Measurements from ENCODE around the gene PPP1R9B. TPM values are rescaled to one million over a fixed set of nuclear protein-coding genes. Genes with fewer than 3 reads are reported as not detected.

Gene PPP1R9B
- total RNA-seq, 4 donors from 2014 or later, result 20.2 to 46.3 (median 37.5) TPM

- DNase-seq (ENCODE audit: extremely low spot score), result no peak
- Histone ChIP-seq H3K4me1 (peaks cover 43 to 51% (median 48%) of the 10 kb centered on the region in 4 donors), H3K4me3 (no peak overlapping the region), H3K27ac (replicated peaks in 1 of 4) (peak overlapping the region in 1 of 4 donors; percentile 79), H3K36me3 (peaks cover 27 to 77% (median 65%) of the 10 kb centered on the region in 4 donors), H3K9me3 (no peaks in the 10 kb centered on the region), H3K27me3 (no peaks in the 10 kb centered on the region)
- 86% methylated on average over 5 of the region's 5 CpGs for WGBS
- intact Hi-C loops (cut with DNase I), result no loop called here
- TF ChIP-seq CTCF (IDR thresholded peaks at IDR 0.05), result no peak
- no peak for TF ChIP-seq EP300 (IDR thresholded peaks at IDR 0.05)
- TF ChIP-seq POLR2AphosphoS5 (IDR thresholded peaks at IDR 0.05), result no peak
- no peak for TF ChIP-seq POLR2A (IDR thresholded peaks at IDR 0.05; ENCODE audit: low read depth)
Measured at GRCh38 chr17:50103941-50104340, 46.5 kb downstream of the PPP1R9B start.

GRCh38 chr17:50103252-50103651, 47.2 kb downstream of the PPP1R9B start:
- H3K27ac ChIP-seq (replicated peaks in 1 of 4), result peak overlapping the region in 3 of 4 donors; percentile 79 to 83 (median 81)
- peaks cover 33 to 77% (median 64%) of the 10 kb centered on the region in 4 donors for H3K36me3 ChIP-seq
- H3K9me3 ChIP-seq, result no peaks in the 10 kb centered on the region
- peaks cover 49 to 57% (median 54%) of the 10 kb centered on the region in 4 donors for H3K4me1 ChIP-seq
- WGBS, result no CpG with 5 or more reads among the region's 2 CpGs
- no peaks in the 10 kb centered on the region for H3K27me3 ChIP-seq
- TF ChIP-seq POLR2A (IDR thresholded peaks at IDR 0.05; ENCODE audit: low read depth) (no peak), EP300 (IDR thresholded peaks at IDR 0.05) (no peak), POLR2AphosphoS5 (IDR thresholded peaks at IDR 0.05) (no peak), CTCF (IDR thresholded peaks at IDR 0.05) (no peak)
- intact Hi-C loops (cut with DNase I), result no loop called here
- no peak overlapping the region for H3K4me3 ChIP-seq
- no peak for DNase-seq (ENCODE audit: extremely low spot score)

- H3K9me3 ChIP-seq, result no peaks in the 10 kb centered on the region
- WGBS, result 87% methylated on average over 6 of the region's 15 CpGs
- no peaks in the 10 kb centered on the region for H3K27me3 ChIP-seq
- TF ChIP-seq POLR2A (IDR thresholded peaks at IDR 0.05; ENCODE audit: low read depth) (no peak), EP300 (IDR thresholded peaks at IDR 0.05) (no peak), POLR2AphosphoS5 (IDR thresholded peaks at IDR 0.05) (peak in 1 of 2 donors; percentile 13)
- intact Hi-C loops (cut with DNase I), result no loop called here
- H3K4me1 ChIP-seq, result peaks cover 57 to 66% (median 59%) of the 10 kb centered on the region in 4 donors
- H3K27ac ChIP-seq (replicated peaks in 1 of 4), result peak overlapping the region; percentile 51 to 83 (median 80)
- no peak for DNase-seq (ENCODE audit: extremely low spot score)
- peaks cover 32 to 77% (median 64%) of the 10 kb centered on the region in 4 donors for H3K36me3 ChIP-seq
- H3K4me3 ChIP-seq, result peak overlapping the region in 1 of 4 donors; percentile 2
Measured at GRCh38 chr17:50102164-50102991, 48.1 kb downstream of the PPP1R9B start.

- peak overlapping the region in 1 of 4 donors; percentile 2 for H3K4me3 ChIP-seq
- TF ChIP-seq CTCF (IDR thresholded peaks at IDR 0.05), result peak in 1 of 3 experiments; percentile 10
- TF ChIP-seq EP300 (IDR thresholded peaks at IDR 0.05), result no peak
- no peak for DNase-seq (ENCODE audit: extremely low spot score)
- H3K27ac ChIP-seq (replicated peaks in 1 of 4), result peak overlapping the region; percentile 51 to 83 (median 80)
- H3K36me3 ChIP-seq, result peaks cover 26 to 73% (median 62%) of the 10 kb centered on the region in 4 donors
- H3K4me1 ChIP-seq, result peaks cover 65 to 74% (median 67%) of the 10 kb centered on the region in 4 donors
- WGBS, result 54% methylated on average over 14 of the region's 17 CpGs
- H3K27me3 ChIP-seq, result no peaks in the 10 kb centered on the region
- H3K9me3 ChIP-seq, result no peaks in the 10 kb centered on the region
- intact Hi-C loops (cut with DNase I), result no loop called here
Measured at GRCh38 chr17:50101346-50102163, 48.9 kb downstream of the PPP1R9B start.

GRCh38 chr17:50100921-50101345, 49.5 kb downstream of the PPP1R9B start:
- H3K27ac ChIP-seq (replicated peaks in 1 of 4), result peak overlapping the region; percentile 51 to 83 (median 80)
- intact Hi-C loops (cut with DNase I), result no loop called here
- DNase-seq (ENCODE audit: extremely low spot score), result no peak
- H3K27me3 ChIP-seq, result no peaks in the 10 kb centered on the region
- peaks cover 71 to 81% (median 73%) of the 10 kb centered on the region in 4 donors for H3K4me1 ChIP-seq
- no peaks in the 10 kb centered on the region for H3K9me3 ChIP-seq
- 48% methylated on average over 11 of the region's 15 CpGs for WGBS
- TF ChIP-seq POLR2A (IDR thresholded peaks at IDR 0.05; ENCODE audit: low read depth), result no peak
- TF ChIP-seq POLR2AphosphoS5 (IDR thresholded peaks at IDR 0.05), result no peak
- TF ChIP-seq CTCF (IDR thresholded peaks at IDR 0.05), result no peak
- TF ChIP-seq EP300 (IDR thresholded peaks at IDR 0.05), result no peak
- peak overlapping the region in 1 of 4 donors; percentile 2 for H3K4me3 ChIP-seq
- H3K36me3 ChIP-seq, result peaks cover 21 to 67% (median 57%) of the 10 kb centered on the region in 4 donors

Data from esophagus muscularis mucosa (tissue), 4 donors.